ENCODE data around the gene SFMBT1. TPM values are rescaled to one million over a fixed set of nuclear protein-coding genes. Genes with fewer than 3 reads are reported as not detected.

Gene SFMBT1
- total RNA-seq, 2 donors from 2014 or later = 16.7 to 17.4 TPM

DNA sequence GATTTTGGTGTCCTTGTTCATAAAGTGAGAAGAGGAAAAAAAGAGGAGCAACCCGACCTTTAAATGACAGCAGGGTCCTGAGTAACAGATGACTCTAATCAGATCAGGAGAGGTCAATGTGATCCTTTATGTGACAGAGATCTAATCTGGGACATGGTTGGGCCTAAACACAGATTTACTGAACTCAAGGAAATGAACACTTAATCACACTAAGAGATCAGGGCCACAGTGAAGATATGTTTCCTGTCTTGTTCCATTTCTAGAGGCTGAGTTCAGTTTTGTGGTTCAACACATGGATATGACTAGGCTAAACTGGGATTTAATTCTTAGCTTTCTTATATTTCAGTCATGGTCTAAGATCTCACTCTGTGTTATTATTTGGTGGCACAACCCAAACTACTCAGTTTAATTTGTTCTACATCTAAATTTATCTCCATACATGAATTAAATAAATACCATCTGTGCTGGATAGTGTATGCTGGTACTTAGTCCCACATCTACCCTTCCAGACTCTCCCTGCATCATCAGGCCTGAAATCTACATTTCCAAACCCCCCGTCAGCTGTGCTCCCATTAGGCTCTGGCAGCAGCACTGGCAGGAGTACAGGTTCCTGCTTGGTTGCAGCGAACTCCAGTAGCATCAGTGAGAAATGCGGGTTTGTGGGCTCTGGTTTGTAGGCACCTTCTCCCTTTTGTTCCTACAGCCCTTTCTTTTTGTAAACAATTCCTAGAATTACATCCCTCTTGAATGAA, 22.6 kb downstream of the SFMBT1 start:
- DNase-seq (ENCODE audit: low spot score) = no peak
- Histone ChIP-seq H3K9me3 (no peaks in the 10 kb centered on the region), H3K27ac (no peak overlapping the region)

DNA sequence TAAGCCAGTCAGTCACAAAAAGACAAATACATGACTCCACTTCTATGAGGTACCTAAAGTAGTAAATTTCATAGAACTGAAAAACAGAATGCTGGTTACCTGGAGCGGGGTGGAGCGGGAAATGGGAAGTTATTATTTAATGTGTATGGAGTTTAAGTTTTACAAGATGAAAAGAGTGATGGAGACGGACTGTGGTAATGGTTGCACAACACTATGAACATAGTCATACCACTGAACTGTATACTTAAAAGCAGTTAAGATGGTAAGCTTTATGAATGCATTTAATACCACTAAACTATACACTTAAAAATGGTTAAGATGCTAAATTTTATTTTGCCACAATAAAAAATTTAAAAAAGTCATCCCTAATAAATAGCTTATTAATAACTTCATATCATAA, 23.2 kb downstream of the SFMBT1 start:
- Histone ChIP-seq H3K27ac (no peak overlapping the region), H3K4me1 (peaks cover 0 to 13% of the 10 kb centered on the region in 2 donors), H3K36me3 (no peaks in the 10 kb centered on the region), H3K27me3 (no peaks in the 10 kb centered on the region), H3K4me3 (no peak overlapping the region), H3K9me3 (no peaks in the 10 kb centered on the region)
- DNase-seq (ENCODE audit: low spot score) = no peak
- TF ChIP-seq, protein P1, sequence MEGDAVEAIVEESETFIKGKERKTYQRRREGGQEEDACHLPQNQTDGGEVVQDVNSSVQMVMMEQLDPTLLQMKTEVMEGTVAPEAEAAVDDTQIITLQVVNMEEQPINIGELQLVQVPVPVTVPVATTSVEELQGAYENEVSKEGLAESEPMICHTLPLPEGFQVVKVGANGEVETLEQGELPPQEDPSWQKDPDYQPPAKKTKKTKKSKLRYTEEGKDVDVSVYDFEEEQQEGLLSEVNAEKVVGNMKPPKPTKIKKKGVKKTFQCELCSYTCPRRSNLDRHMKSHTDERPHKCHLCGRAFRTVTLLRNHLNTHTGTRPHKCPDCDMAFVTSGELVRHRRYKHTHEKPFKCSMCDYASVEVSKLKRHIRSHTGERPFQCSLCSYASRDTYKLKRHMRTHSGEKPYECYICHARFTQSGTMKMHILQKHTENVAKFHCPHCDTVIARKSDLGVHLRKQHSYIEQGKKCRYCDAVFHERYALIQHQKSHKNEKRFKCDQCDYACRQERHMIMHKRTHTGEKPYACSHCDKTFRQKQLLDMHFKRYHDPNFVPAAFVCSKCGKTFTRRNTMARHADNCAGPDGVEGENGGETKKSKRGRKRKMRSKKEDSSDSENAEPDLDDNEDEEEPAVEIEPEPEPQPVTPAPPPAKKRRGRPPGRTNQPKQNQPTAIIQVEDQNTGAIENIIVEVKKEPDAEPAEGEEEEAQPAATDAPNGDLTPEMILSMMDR (IDR thresholded peaks at IDR 0.05) = no peak

More for the DNA sequence above, 22.6 kb downstream of the SFMBT1 start:
- TF ChIP-seq, protein P1 (IDR thresholded peaks at IDR 0.05) = no peak
- no peak overlapping the region for H3K4me3 ChIP-seq
- H3K36me3 ChIP-seq = no peaks in the 10 kb centered on the region
- H3K4me1 ChIP-seq = peaks cover 0 to 18% of the 10 kb centered on the region in 2 donors
- H3K27me3 ChIP-seq = no peaks in the 10 kb centered on the region

DNA sequence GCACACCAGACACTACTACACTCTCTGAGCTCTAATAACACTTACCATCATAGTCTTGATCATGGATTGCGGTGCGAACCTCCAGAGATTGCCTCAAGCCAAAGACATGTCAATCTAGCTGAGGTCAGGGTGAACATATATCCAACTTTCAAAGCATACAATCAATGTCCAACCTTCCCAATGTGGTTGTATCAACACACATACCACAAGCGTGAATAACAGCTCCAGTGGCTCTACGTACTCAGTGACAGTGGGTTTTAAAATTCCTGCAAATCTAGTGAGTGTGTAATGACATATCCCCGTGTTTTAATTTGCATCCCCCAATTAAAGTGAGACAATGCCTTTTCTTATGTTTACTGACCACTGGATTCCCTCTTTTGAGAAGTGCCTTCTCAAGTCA, 29.6 kb downstream of the SFMBT1 start:
- Histone ChIP-seq H3K4me1 (no peaks in the 10 kb centered on the region), H3K27me3 (no peaks in the 10 kb centered on the region), H3K36me3 (no peaks in the 10 kb centered on the region), H3K9me3 (no peaks in the 10 kb centered on the region), H3K27ac (no peak overlapping the region), H3K4me3 (no peak overlapping the region)
- TF ChIP-seq, protein P1 (IDR thresholded peaks at IDR 0.05) = no peak
- DNase-seq (ENCODE audit: low spot score) = no peak

DNA sequence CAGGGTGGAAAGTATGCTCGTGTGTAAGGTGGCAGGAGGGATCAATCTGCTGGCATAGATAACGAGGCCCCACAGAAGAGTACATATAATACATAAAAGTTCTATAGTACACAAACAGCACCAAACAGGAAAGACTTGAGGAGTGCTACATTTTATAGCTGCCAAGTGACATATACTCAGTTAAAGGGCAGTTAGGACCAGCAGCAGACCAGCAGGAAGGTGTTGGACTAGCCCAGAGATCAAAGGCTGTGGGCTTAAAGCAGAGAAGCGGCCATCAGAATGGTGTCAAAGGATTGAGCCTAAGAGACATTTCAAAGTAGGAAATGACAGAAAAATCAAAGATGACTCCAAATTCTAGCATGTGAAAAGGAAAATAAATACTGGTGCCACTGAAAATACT, 34.5 kb downstream of the SFMBT1 start:
- H3K36me3 ChIP-seq = no peaks in the 10 kb centered on the region
- TF ChIP-seq, protein P1 (IDR thresholded peaks at IDR 0.05) = no peak
- no peak overlapping the region for H3K27ac ChIP-seq
- peaks cover 0 to 10% of the 10 kb centered on the region in 2 donors for H3K4me1 ChIP-seq
- no peak for DNase-seq (ENCODE audit: low spot score)
- no peaks in the 10 kb centered on the region for H3K27me3 ChIP-seq
- H3K4me3 ChIP-seq = no peak overlapping the region
- H3K9me3 ChIP-seq = no peaks in the 10 kb centered on the region

DNA sequence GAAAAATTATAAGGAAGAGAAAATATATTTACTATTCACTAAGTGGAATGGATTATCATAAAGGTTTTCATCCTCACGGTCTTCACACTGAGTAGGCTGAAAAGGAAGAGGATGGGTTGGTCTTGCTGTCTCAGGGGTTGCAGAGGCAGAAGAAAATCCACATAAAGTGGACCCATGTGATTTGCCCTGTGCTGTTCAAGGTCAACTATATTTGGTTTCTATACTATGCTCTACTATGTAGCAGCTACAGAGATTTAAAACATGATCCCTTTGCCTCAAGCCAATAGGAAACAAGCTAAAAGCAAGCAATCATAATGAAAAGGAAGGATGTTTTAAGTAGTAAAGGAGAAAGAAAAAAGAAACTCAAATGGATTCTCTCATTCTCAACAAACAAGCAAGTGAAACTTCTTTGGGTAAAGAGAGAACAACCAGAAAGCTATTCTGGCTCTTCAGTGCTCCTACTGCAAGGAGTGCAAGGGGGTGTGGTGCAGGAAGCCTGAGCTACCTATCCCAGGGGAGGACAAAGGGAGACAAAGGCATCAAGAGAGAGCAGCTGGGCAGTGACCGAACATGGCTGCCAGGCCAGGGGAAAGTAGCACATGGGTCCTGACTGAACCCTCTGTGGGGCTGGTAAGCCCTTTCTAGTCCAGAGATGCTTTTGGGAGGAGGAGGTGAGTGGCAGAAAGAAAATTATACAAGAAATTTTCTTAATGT, 35.9 kb downstream of the SFMBT1 start:
- Histone ChIP-seq H3K9me3 (no peaks in the 10 kb centered on the region), H3K4me3 (no peak overlapping the region), H3K4me1 (peaks cover 0 to 10% of the 10 kb centered on the region in 2 donors), H3K27ac (no peak overlapping the region), H3K27me3 (no peaks in the 10 kb centered on the region), H3K36me3 (no peaks in the 10 kb centered on the region)
- DNase-seq (ENCODE audit: low spot score) = no peak
- TF ChIP-seq, protein P1 (IDR thresholded peaks at IDR 0.05) = no peak

Measured in right atrium auricular region (tissue), 2 donors.